CD14-positive monocyte (primary cell): ENCODE data around the gene KIAA0232. TPM values are rescaled to one million over a fixed set of nuclear protein-coding genes. Genes with fewer than 3 reads are reported as not detected.

Experiments used
- DNase-seq, 3 donors: peaks; one replicate each; pipeline ENCODE4 v3.0.0-alpha.2; 2011 to 2022
- H2AFZ ChIP-seq: 2 replicates; pipeline ENCODE4 v1.6.0; 2012; ENCODE audit warnings: mild to moderate bottlenecking, low read depth, low read length, inconsistent platforms; ENCODE audit not compliant: insufficient read depth, poor library complexity, severe bottlenecking
- H3K27ac ChIP-seq, 2 donors: 1 replicate in 1 of 2; 2 replicates in 1 of 2; pipeline ENCODE4 v1.5.1; 2012 to 2013; ENCODE audit warnings: low read length in 2 of 2, control low read depth in 1 of 2, inconsistent platforms in 1 of 2, low read depth in 1 of 2, mild to moderate bottlenecking in 1 of 2
- H3K27me3 ChIP-seq, 2 donors: one replicate each; pipeline versions ENCODE4 v1.6.0 to v1.6.1; 2011 to 2013; ENCODE audit warnings: low read length in 2 of 2; ENCODE audit not compliant: control insufficient read depth in 2 of 2, insufficient read depth in 2 of 2
- H3K36me3 ChIP-seq, 2 donors: replicated peaks in 1 of 2; 1 replicate in 1 of 2; 2 replicates in 1 of 2; pipeline versions ENCODE4 v1.5.1 to v1.6.1; 2012 to 2013; ENCODE audit warnings: low read length in 2 of 2, control low read depth in 1 of 2, inconsistent platforms in 1 of 2, mild to moderate bottlenecking in 1 of 2; ENCODE audit not compliant: insufficient read depth in 2 of 2, control insufficient read depth in 1 of 2
- H3K4me1 ChIP-seq, 2 donors: 1 replicate in 1 of 2; 2 replicates in 1 of 2; pipeline versions ENCODE4 v1.5.1 to v1.6.1; 2012 to 2013; ENCODE audit warnings: low read length in 2 of 2, control low read depth in 1 of 2, inconsistent platforms in 1 of 2, mild to moderate bottlenecking in 1 of 2, moderate library complexity in 1 of 2; ENCODE audit not compliant: insufficient read depth in 2 of 2, control insufficient read depth in 1 of 2
- H3K4me2 ChIP-seq: replicated peaks from 2 replicates; pipeline ENCODE3; 2012; ENCODE audit warnings: low read length, moderate library complexity, mild to moderate bottlenecking; ENCODE audit not compliant: poor library complexity, severe bottlenecking; ENCODE audit errors: extremely low read depth
- H3K4me3 ChIP-seq, 3 experiments: fragments of 200-600 bp in 1 of 3; sonication (generic) in 1 of 3; replicated peaks in 1 of 3; 1 replicate in 2 of 3; 2 replicates in 1 of 3; pipeline ENCODE4 v1.5.1; 2011 to 2013; ENCODE audit warnings: low read length in 3 of 3, mild to moderate bottlenecking in 3 of 3, control low read depth in 2 of 3, low read depth in 2 of 3, inconsistent platforms in 1 of 3, moderate library complexity in 1 of 3
- H3K79me2 ChIP-seq: 2 replicates; pipeline ENCODE4 v1.6.0; 2012; ENCODE audit warnings: mild to moderate bottlenecking, control low read depth, inconsistent platforms, low read length, moderate library complexity; ENCODE audit not compliant: insufficient read depth
- H3K9ac ChIP-seq: 2 replicates; pipeline ENCODE4 v1.6.0; 2017; ENCODE audit warnings: low read length, mild to moderate bottlenecking; ENCODE audit not compliant: insufficient read depth, poor library complexity, severe bottlenecking
- H3K9me3 ChIP-seq, 2 donors: replicated peaks in 1 of 2; 1 replicate in 1 of 2; 2 replicates in 1 of 2; pipeline versions ENCODE4 v1.5.1 to v1.6.1; 2012 to 2013; ENCODE audit warnings: low read length in 2 of 2, control low read depth in 1 of 2; ENCODE audit not compliant: control insufficient read depth in 1 of 2, insufficient read depth in 1 of 2
- H4K20me1 ChIP-seq: 2 replicates; pipeline ENCODE4 v1.6.0; 2012; ENCODE audit warnings: mild to moderate bottlenecking, low read length, control low read depth, moderate library complexity; ENCODE audit not compliant: insufficient read depth
- H3K27ac Mint-ChIP-seq, 7 donors: one replicate each; pipeline ENCODE4 v1.8.0; 2020; ENCODE audit warnings: mild to moderate bottlenecking in 7 of 7, mixed read lengths in 7 of 7, moderate library complexity in 6 of 7, inconsistent platforms in 2 of 7
- H3K27me3 Mint-ChIP-seq, 3 donors: one replicate each; pipeline ENCODE4 v1.8.0; 2021 to 2022; ENCODE audit warnings: low read depth in 3 of 3, mild to moderate bottlenecking in 3 of 3, mixed read lengths in 3 of 3, moderate library complexity in 3 of 3, inconsistent platforms in 1 of 3
- H3K36me3 Mint-ChIP-seq, 2 donors: one replicate each; pipeline ENCODE4 v1.8.0; 2020; ENCODE audit warnings: mixed read lengths in 2 of 2, inconsistent platforms in 1 of 2, mild to moderate bottlenecking in 1 of 2
- H3K4me1 Mint-ChIP-seq: one replicate; pipeline ENCODE4 v1.8.0; 2020; ENCODE audit warnings: mild to moderate bottlenecking, mixed read lengths
- H3K4me3 Mint-ChIP-seq, 2 donors: one replicate each; pipeline ENCODE4 v1.8.0; 2020; ENCODE audit warnings: mild to moderate bottlenecking in 2 of 2, mixed read lengths in 2 of 2, moderate library complexity in 1 of 2
- H3K9me3 Mint-ChIP-seq, 7 donors: one replicate each; pipeline ENCODE4 v1.8.0; 2020 to 2022; ENCODE audit warnings: mixed read lengths in 7 of 7, mild to moderate bottlenecking in 6 of 7, moderate library complexity in 6 of 7, inconsistent platforms in 2 of 7
- CTCF ChIP-seq: fragments of 200-600 bp; IDR thresholded peaks from one replicate; pipeline ENCODE4 v1.8.0; 2022; ENCODE audit warnings: antibody characterized with exemption, mild to moderate bottlenecking
- WGBS: methylation state at CpG from one replicate; pipeline ENCODE4 v1.1.5; 2013; ENCODE audit warnings: missing lambda C conversion rate; ENCODE audit not compliant: insufficient coverage; 5-methylcytosine and 5-hydroxymethylcytosine counted together
- intact Hi-C, 2 donors: fragments of 100-400 bp; cut with micrococcal nuclease; formaldehyde crosslinking; loops; one replicate each; pipeline versions ENCODE4 v1.15.0 to v1.15.1; 2023
- polyA plus RNA-seq, 3 donors: library from polyadenylated mRNA; depleted of rRNA in 1 of 3; unstranded in 2 of 3; stranded (reverse) in 1 of 3; fragments of 300-500 nt in 2 of 3; fragments of >200 nt in 1 of 3; fragmentation: Illumina TruSeq in 2 of 3; gene quantifications; 1 replicate in 2 of 3; 2 replicates in 1 of 3; pipeline ENCODE4 v1.2.3, GENCODE V29; 2012 to 2021

Gene KIAA0232
- polyA plus RNA-seq, 3 donors: 12.3 to 27.3 (median 20.6) TPM

- Histone ChIP-seq H3K4me3 (no peak overlapping the region), H2AFZ (no peak overlapping the region), H3K9ac (no peak overlapping the region), H3K36me3 (no peaks in the 10 kb centered on the region), H3K27ac (no peak overlapping the region), H3K9me3 (no peaks in the 10 kb centered on the region), H3K79me2 (no peaks in the 10 kb centered on the region), H4K20me1 (no peaks in the 10 kb centered on the region), H3K4me1 (peaks cover 18 to 20% of the 10 kb centered on the region in 2 donors), H3K4me2 (no peak overlapping the region), H3K27me3 (no peaks in the 10 kb centered on the region)
- Mint-ChIP-seq H3K27ac (no peak overlapping the region), H3K4me3 (no peak overlapping the region), H3K9me3 (peaks cover 0 to 2% (median 0%) of the 10 kb centered on the region in 7 donors), H3K36me3 (no peaks in the 10 kb centered on the region), H3K4me1 (peaks cover 20% of the 10 kb centered on the region), H3K27me3 (peaks cover 4 to 8% (median 5%) of the 10 kb centered on the region in 3 donors)
- WGBS: 100% methylated on average over 5 of the region's 9 CpGs
- intact Hi-C loops: no loop called here
- no peak for DNase-seq
- no peak for TF ChIP-seq CTCF
Measured at GRCh38 chr4:6748286-6748685, 34.2 kb upstream of the KIAA0232 start.

DNA sequence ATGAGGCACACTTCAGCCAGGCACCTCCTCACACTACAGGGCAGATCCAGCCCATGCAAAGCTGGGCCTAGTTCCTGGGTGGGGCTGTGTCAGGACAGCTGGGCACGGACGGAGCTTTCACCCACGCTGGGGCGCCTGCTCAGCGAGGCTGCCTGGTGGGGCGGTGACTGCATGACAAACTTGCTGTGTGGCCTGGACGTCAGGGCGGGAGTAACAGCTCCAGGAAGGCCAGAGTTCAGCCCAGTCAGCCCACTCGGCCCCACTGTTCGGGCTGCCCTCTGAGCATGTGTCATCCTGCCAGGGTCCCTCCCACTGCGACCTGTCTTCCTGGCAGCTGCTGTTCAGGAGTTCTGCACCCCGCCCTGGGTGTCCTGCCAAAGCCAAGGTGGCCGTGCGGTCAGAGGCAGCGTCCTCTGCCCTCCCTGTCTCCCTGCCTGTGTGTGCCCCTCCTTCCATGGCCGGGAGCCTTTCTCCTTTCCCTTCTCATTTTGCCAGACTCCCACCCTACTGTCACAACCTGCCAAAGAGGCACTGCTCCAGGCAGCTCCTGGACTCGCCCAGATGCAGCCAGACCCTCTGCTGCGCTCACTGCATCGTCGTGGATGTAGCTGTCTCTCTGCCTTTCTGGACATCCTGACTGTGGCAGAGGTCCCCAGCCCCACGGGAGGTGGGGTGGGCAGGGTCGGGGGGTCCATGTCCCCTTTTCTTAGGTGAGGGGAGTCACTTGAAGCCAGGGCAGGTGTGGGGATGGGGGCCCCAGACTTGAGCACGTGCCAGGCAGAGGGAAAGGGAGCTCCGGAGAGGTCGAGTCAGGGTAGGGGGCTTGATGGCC is 33.0 kb upstream of the KIAA0232 start:
- DNase-seq: no peak
- Histone ChIP-seq H3K27me3 (no peaks in the 10 kb centered on the region), H3K4me1 (peaks cover 20 to 23% of the 10 kb centered on the region in 2 donors), H3K4me3 (no peak overlapping the region), H3K9ac (no peak overlapping the region), H4K20me1 (no peaks in the 10 kb centered on the region), H3K36me3 (no peaks in the 10 kb centered on the region), H3K4me2 (no peak overlapping the region), H3K79me2 (no peaks in the 10 kb centered on the region), H3K27ac (no peak overlapping the region), H3K9me3 (no peaks in the 10 kb centered on the region), H2AFZ (no peak overlapping the region)
- intact Hi-C loops: no loop called here
- no peak for TF ChIP-seq CTCF
- H3K36me3 Mint-ChIP-seq: no peaks in the 10 kb centered on the region
- no peaks in the 10 kb centered on the region for H3K9me3 Mint-ChIP-seq
- peaks cover 20% of the 10 kb centered on the region for H3K4me1 Mint-ChIP-seq
- H3K4me3 Mint-ChIP-seq: no peak overlapping the region
- H3K27me3 Mint-ChIP-seq: peaks cover 1 to 8% (median 4%) of the 10 kb centered on the region in 3 donors
- 83% methylated on average over 25 of the region's 25 CpGs for WGBS
- H3K27ac Mint-ChIP-seq: no peak overlapping the region
